Neural cell (in vitro differentiated cells): Measurements from ENCODE around the gene DBH. TPM values are rescaled to one million over a fixed set of nuclear protein-coding genes. Genes with fewer than 3 reads are reported as not detected.

Source experiments
- H2AFZ ChIP-seq: fragments of 200-600, 300-800 bp; sonication (generic), shearing (Covaris generic); 2 replicates; pipeline ENCODE4 v1.6.0; 2014; ENCODE audit warnings: low read depth, mild to moderate bottlenecking, antibody characterized with exemption, low read length, moderate library complexity
- H3F3A ChIP-seq: fragments of 200-600 bp; shearing (Covaris generic); 2 replicates; pipeline ENCODE4 v1.6.1; 2016; ENCODE audit warnings: mild to moderate bottlenecking, moderate library complexity, mixed read lengths, antibody characterized with exemption, low read length; ENCODE audit not compliant: insufficient read depth, poor library complexity, severe bottlenecking
- H3K27ac ChIP-seq: fragments of 200-600, 300-800 bp; sonication (generic), shearing (Covaris generic); 2 replicates; pipeline ENCODE4 v1.5.1; 2014; ENCODE audit warnings: mild to moderate bottlenecking, low read length, moderate library complexity
- H3K27me3 ChIP-seq: fragments of 300-800, 200-600 bp; sonication (generic), shearing (Covaris generic); 2 replicates; pipeline ENCODE4 v1.6.0; 2014; ENCODE audit warnings: mild to moderate bottlenecking, low read depth, low read length, moderate library complexity; ENCODE audit not compliant: insufficient read depth
- H3K36me3 ChIP-seq: fragments of 300-800, 200-600 bp; sonication (generic), shearing (Covaris generic); 2 replicates; pipeline ENCODE4 v1.5.1; 2014; ENCODE audit warnings: mild to moderate bottlenecking, antibody characterized with exemption, low read length, moderate library complexity; ENCODE audit not compliant: insufficient read depth
- H3K4me2 ChIP-seq: fragments of 300-800, 200-600 bp; sonication (generic), shearing (Covaris generic); 2 replicates; pipeline ENCODE4 v1.6.0; 2014; ENCODE audit warnings: mild to moderate bottlenecking, low read length
- H3K4me3 ChIP-seq: fragments of 300-800, 200-600 bp; sonication (generic), shearing (Covaris generic); 2 replicates; pipeline ENCODE4 v1.5.1; 2014; ENCODE audit warnings: mild to moderate bottlenecking, low read length, moderate library complexity
- H3K79me2 ChIP-seq: fragments of 200-600 bp; shearing (Covaris generic); replicated peaks from 2 replicates; pipeline ENCODE4 v1.6.0; 2014; ENCODE audit warnings: mild to moderate bottlenecking, low read length, moderate library complexity; ENCODE audit not compliant: insufficient read depth
- H3K9ac ChIP-seq: fragments of 300-800, 200-600 bp; sonication (generic), shearing (Covaris generic); 2 replicates; pipeline ENCODE4 v1.6.1; 2016; ENCODE audit warnings: mild to moderate bottlenecking, low read length, mixed read lengths
- H3K9me2 ChIP-seq: fragments of 200-600 bp; shearing (Covaris generic); 2 replicates; pipeline ENCODE4 v1.6.1; 2016; ENCODE audit warnings: mild to moderate bottlenecking, low read length, mixed read lengths; ENCODE audit not compliant: insufficient read depth
- H3K9me3 ChIP-seq: fragments of 200-600, 300-800 bp; sonication (generic), shearing (Covaris generic); 2 replicates; pipeline ENCODE4 v1.6.1; 2016; ENCODE audit warnings: mild to moderate bottlenecking, mixed run types, low read length, moderate library complexity, mixed read lengths
- H4K20me1 ChIP-seq: fragments of 200-600 bp; shearing (Covaris generic); 2 replicates; pipeline ENCODE4 v1.6.1; 2016; ENCODE audit warnings: mild to moderate bottlenecking, mixed run types; ENCODE audit not compliant: insufficient read depth
- CTCF ChIP-seq: fragments of 450-650 bp; IDR thresholded peaks from 2 replicates; pipeline ENCODE4 v1.5.1; 2014; ENCODE audit warnings: antibody characterized with exemption, mild to moderate bottlenecking, moderate library complexity; ENCODE audit not compliant: poor library complexity, severe bottlenecking
- EP300 ChIP-seq: fragments of 450-650 bp; conservative IDR thresholded peaks from 2 replicates; pipeline ENCODE4 v1.6.1; 2014; ENCODE audit warnings: antibody characterized with exemption, mild to moderate bottlenecking, moderate library complexity; ENCODE audit not compliant: poor library complexity, severe bottlenecking
- EZH2 ChIP-seq: fragments of 200-600, 300-800 bp; shearing (Covaris generic), sonication (generic); IDR thresholded peaks from 2 replicates; pipeline ENCODE4 v1.6.1; 2014; ENCODE audit warnings: antibody characterized with exemption, low read length, borderline replicate concordance, mild to moderate bottlenecking; ENCODE audit not compliant: insufficient read depth, poor library complexity, severe bottlenecking
- MXI1 ChIP-seq: fragments of 450-650 bp; conservative IDR thresholded peaks from 2 replicates; pipeline ENCODE4 v1.6.1; 2014; ENCODE audit warnings: antibody characterized with exemption, mild to moderate bottlenecking; ENCODE audit not compliant: poor library complexity, severe bottlenecking
- POLR2AphosphoS5 ChIP-seq: IDR thresholded peaks from 2 replicates; pipeline ENCODE4 v1.6.1; 2012
- RAD21 ChIP-seq: fragments of 450-650 bp; conservative IDR thresholded peaks from 2 replicates; pipeline ENCODE4 v1.6.1; 2014; ENCODE audit warnings: antibody characterized with exemption, mild to moderate bottlenecking, moderate library complexity
- SMC3 ChIP-seq: fragments of 450-650 bp; conservative IDR thresholded peaks from 2 replicates; pipeline ENCODE4 v1.6.1; 2014; ENCODE audit warnings: antibody characterized with exemption, mild to moderate bottlenecking, moderate library complexity; ENCODE audit not compliant: poor library complexity
- TAF1 ChIP-seq: IDR thresholded peaks from 2 replicates; pipeline ENCODE4 v1.6.1; 2012; ENCODE audit warnings: low read depth
- polyA minus RNA-seq: library from RNA; depleted of rRNA, polyadenylated mRNA; stranded (reverse); fragments of >200 nt; gene quantifications from 2 replicates; pipeline ENCODE4 v1.2.3, GENCODE V29; 2014
- polyA plus RNA-seq: library from polyadenylated mRNA; depleted of rRNA; stranded (reverse); fragments of >200 nt; gene quantifications from 2 replicates; pipeline ENCODE4 v1.2.3, GENCODE V29; 2014
- TF ChIP-seq, protein P1 (sequence below): IDR thresholded peaks from 2 replicates; pipeline ENCODE4 v1.6.1; 2012; ENCODE audit warnings: borderline replicate concordance

Gene DBH
- polyA plus RNA-seq (not detected in 2 replicates), polyA minus RNA-seq (not detected in 2 replicates)

DNA sequence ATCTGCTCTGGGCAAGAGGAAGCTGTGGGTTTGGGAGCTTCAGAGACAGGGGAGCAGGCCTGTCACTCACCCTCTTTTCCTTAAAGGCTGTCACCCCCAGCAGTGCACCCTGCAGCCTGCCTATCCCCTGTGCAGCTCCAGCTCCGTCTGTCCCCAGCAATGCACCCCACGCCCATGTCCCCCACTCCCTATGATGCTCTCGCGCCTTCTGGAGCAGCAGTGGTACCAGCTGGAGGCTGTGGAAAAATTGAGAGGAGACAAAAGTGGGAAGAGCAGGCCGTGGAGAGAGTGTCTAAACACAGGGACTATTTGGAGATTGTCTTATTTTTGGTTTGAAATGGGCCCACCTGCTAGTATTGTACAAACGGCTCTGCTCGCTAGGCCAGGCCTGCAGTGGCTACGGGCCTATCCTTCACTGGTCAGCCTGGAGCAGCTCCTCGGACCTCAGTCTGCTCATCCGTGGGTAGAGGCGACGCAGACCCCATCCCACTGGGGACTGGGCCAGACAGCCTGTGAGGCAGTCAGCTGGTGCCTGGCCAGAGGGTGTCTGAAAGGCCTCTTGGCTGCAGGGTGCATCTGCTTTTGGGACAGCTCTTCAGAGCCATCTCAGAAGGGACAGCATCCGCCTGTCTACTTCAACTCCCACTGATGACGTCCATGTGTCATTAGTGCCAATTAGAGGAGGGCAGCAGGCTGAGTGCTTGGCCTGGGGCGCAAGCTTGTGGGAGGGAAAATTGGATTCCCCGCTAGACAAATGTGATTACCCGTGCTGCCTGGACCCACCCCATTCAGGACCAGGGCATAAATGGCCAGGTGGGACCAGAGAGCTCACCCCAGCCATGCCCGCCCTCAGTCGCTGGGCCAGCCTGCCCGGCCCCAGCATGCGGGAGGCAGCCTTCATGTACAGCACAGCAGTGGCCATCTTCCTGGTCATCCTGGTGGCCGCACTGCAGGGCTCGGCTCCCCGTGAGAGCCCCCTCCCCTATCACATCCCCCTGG, at the start of gene DBH:
Gene DBH (plus strand): TSS at position 831 of the 999 bp plus-strand sequence. CDS start 9 bp downstream, at position 840.
- no peaks in the 10 kb centered on the region for H3K9me3 ChIP-seq
- H3F3A ChIP-seq: no peaks in the 10 kb centered on the region
- no peaks in the 10 kb centered on the region for H3K9me2 ChIP-seq
- no peak within 1 kb of the TSS for H3K4me2 ChIP-seq
- no peak within 1 kb of the TSS for H2AFZ ChIP-seq
- no peak within 1 kb of the TSS for H3K4me3 ChIP-seq
- H3K27me3 ChIP-seq: no peaks in the 10 kb centered on the region
- no peak within 1 kb of the TSS for H3K9ac ChIP-seq
- no peak for TF ChIP-seq RAD21
- no peak for TF ChIP-seq EP300
- no peak for TF ChIP-seq MXI1
- TF ChIP-seq TAF1: no peak
- no peak for TF ChIP-seq SMC3
- TF ChIP-seq CTCF: no peak
- TF ChIP-seq EZH2: no peak
- TF ChIP-seq, protein P1, sequence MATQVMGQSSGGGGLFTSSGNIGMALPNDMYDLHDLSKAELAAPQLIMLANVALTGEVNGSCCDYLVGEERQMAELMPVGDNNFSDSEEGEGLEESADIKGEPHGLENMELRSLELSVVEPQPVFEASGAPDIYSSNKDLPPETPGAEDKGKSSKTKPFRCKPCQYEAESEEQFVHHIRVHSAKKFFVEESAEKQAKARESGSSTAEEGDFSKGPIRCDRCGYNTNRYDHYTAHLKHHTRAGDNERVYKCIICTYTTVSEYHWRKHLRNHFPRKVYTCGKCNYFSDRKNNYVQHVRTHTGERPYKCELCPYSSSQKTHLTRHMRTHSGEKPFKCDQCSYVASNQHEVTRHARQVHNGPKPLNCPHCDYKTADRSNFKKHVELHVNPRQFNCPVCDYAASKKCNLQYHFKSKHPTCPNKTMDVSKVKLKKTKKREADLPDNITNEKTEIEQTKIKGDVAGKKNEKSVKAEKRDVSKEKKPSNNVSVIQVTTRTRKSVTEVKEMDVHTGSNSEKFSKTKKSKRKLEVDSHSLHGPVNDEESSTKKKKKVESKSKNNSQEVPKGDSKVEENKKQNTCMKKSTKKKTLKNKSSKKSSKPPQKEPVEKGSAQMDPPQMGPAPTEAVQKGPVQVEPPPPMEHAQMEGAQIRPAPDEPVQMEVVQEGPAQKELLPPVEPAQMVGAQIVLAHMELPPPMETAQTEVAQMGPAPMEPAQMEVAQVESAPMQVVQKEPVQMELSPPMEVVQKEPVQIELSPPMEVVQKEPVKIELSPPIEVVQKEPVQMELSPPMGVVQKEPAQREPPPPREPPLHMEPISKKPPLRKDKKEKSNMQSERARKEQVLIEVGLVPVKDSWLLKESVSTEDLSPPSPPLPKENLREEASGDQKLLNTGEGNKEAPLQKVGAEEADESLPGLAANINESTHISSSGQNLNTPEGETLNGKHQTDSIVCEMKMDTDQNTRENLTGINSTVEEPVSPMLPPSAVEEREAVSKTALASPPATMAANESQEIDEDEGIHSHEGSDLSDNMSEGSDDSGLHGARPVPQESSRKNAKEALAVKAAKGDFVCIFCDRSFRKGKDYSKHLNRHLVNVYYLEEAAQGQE: no peak
- TF ChIP-seq POLR2AphosphoS5: no peak
- no peaks in the 10 kb centered on the region for H3K79me2 ChIP-seq
- no peak within 1 kb of the TSS for H3K27ac ChIP-seq
- H3K36me3 ChIP-seq: no peaks in the 10 kb centered on the region
- no peaks in the 10 kb centered on the region for H4K20me1 ChIP-seq

GRCh38 chr9:133587051-133587450, 49.1 kb upstream of the DBH start:
- Histone ChIP-seq H3K27ac (no peak overlapping the region), H4K20me1 (no peaks in the 10 kb centered on the region), H3K27me3 (no peaks in the 10 kb centered on the region), H3K4me3 (no peak overlapping the region), H3F3A (no peaks in the 10 kb centered on the region), H3K79me2 (no peaks in the 10 kb centered on the region), H3K4me2 (no peak overlapping the region), H2AFZ (no peak overlapping the region), H3K36me3 (no peaks in the 10 kb centered on the region), H3K9ac (no peak overlapping the region), H3K9me2 (no peaks in the 10 kb centered on the region), H3K9me3 (no peaks in the 10 kb centered on the region)
- no peak for TF ChIP-seq EZH2
- TF ChIP-seq CTCF: no peak
- TF ChIP-seq RAD21: no peak
- TF ChIP-seq MXI1: no peak
- TF ChIP-seq POLR2AphosphoS5: no peak
- TF ChIP-seq SMC3: no peak
